Left hindlimb (tissue), 1 donor: Measurements from ENCODE around the gene NQO1.
"Not testable (repeated sequence)": the region's sequence is repeated elsewhere in the genome, so short reads cannot be mapped to it uniquely, and the experiment has no call there.

Experiments used
- DNase-seq: peaks from one replicate; pipeline ENCODE4 v3.0.0-alpha.2; 2018

Gene NQO1

DNA sequence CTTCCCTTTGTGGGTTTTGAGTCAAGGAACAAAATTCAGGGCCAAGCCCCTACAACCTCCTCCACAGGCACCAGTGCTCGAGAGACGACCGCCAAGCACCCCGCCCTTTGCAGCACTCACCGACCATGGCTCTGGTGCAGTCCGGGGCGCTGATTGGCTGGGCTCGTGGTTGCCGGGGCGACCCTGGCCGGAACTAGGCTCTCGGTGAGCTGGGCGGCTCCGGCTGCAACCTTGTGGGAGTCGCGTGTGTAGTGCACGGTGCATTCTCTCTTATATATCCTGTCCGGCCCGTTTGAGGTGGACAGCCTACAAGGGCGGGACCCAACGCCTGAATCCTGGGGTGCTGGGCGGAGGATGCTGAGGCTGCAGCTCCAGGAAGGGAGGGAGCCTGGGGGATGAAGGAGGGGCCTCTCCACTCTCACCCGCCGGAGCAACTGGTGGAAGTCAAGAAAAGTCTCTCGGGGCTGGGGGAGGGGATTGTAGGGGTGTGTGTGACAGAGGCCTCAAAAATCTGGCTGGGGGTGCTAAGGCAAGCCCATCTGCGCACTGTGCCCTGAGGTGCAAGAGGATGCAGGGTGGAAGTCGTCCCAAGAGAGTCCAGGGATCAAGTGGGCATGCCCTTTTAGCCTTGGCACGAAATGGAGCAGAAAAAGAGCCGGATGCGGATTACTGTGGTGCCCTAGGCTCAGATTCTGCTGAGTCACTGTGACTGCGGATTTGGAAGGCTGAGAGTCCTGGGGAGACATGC lies at the start of gene NQO1:
Gene NQO1 (minus strand): TSS at position 248 of the 748 bp plus-strand sequence. CDS start 121 bp downstream, at position 127.
- DNase-seq, result peak; percentile 92

DNA sequence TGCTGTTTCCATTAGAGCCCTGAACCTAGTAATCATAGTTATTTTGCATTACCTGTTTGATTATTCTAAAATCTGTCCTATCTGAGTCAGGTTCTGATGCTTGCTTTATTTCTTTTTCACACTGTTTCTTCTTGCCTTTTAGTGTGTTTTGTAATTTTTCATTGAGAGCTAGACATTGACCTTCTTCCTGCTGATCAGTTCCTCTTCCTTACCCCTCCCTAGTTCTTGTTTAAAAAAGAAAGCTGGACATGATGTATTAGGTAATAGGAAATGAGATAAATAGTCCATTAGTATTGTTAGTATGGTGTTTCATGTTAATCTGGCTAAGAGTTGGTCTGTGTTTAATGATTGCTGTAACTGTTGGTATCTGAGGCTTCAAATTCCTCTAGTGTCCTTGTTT lies 49.2 kb upstream of the NQO1 start:
- no peak for DNase-seq

DNA sequence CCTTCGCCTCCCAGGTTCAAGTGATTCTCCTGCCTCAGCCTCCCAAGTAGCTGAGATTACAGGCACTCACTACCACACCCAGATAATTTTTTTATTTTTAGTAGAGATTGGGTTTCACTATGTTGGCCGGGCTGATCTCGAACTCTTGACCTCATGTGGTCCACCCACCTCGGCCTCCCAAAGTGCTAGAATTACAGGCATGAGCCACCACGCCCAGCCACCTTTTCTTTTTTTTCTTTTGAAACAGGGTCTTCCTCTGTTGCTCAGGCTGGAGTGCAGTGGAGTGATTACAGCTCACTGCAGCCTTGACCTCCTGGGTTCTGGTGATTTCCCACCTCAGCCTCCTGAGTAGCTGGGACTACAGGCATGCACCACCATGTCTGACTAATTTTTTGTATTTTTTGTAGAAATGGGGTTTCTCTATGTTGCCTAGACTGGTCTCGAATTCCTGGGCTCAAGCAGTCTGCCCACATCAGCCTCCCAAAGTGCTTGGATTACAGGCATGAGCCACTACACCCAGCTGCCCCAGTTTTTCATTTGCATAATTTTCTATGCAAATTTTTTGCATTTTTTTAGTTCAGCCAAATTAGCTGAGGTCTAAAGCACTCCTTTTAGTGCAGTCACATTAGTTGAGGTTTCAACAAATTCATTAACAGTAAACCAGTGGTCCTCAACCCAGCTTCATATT lies 47.0 kb upstream of the NQO1 start:
- DNase-seq, result no peak

GRCh38 chr16:69771651-69771967 lies 45.2 kb upstream of the NQO1 start:
- DNase-seq, result no peak

- DNase-seq, result no peak
These were observed 43.0 kb upstream of the NQO1 start for GRCh38 chr16:69769404-69769803.

GRCh38 chr16:69768666-69769065 lies 42.3 kb upstream of the NQO1 start:
- no peak for DNase-seq

DNA sequence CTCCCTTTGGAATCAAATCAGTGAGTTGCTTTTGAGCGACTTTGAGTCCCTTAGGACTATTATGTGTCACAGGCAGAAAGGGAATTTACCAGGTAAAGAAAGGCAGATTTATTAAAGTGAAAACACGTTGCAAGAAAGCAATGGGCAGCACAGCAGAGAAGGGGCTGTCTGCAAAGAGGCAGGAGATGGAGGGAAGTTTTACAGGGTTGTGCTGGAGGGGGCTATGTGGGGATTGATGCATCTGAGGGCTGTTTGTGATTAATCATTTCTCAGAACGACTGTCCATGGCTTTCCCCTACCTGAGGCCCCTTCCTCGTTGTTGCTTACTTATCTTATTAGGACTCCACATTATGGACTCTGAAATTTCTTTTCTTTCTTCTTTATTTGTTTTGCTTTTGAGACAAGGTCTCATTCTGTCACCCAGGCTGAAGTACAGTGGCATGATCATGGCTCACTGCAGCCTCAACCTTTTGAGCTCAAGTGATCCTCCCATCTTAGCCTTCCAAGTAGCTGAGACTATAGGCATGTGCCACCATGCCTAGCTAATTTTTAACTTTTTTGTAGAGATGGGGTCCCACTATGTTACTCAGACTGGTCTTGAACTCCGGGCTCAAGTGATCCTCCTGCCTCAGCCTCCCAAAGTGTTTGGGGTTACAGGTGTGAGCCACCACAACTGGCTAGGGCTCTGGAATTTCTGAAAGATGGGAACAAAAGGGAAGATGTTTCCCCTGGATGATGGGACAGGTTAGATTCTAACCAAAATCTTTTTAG lies 41.3 kb upstream of the NQO1 start:
- DNase-seq, result no peak

- no peak for DNase-seq
These were observed 37.2 kb upstream of the NQO1 start for GRCh38 chr16:69763599-69763942.

DNA sequence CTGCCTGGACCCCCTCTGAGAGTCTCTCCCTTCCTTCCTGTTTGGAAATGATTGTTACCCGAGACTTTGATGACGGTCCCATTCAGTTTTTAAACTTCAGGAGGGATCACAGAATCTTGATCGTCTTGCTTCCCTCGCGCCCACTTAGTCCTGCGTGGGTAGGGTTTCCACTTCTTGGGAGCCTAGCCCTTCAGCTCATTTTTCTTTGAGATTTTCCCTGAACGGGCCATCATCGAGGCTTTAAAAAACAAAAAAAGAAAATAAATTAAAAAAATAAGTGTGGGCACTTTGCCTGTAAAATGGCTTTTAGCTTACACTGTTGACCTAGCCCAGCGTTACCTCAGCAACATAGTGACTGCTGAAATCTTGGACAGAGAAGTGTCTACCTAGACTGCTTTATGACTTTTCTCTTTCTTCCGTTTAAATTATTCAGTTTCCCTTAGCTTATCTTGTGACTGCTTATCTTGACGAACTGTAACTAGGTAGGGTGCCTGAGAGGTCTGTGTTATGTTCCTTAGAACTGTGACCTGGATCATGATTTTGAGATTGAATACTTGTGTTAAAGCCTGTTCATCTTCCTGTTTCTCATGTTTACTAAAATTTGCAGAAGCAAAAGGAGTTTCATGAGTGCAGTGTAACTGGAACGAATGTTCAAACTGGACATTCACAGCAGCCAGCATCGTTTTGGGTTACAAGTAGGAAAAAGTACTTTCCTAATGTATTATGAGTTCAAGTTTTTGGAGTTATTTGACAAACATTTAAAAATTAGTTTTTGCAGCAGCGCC lies 36.6 kb upstream of the NQO1 start:
- DNase-seq, result no peak

GRCh38 chr16:69761983-69762813 lies 35.8 kb upstream of the NQO1 start, which contains the start of gene WWP2:
Gene WWP2, plus strand, starts transcription at chr16:69762332. Its CDS starts 24,679 bp downstream, at chr16:69787011.
- peak; percentile 86 for DNase-seq

- not testable (repeated sequence) for DNase-seq
These were observed 31.0 kb upstream of the NQO1 start for GRCh38 chr16:69757375-69757774.

- DNase-seq, result no peak
These were observed 30.3 kb upstream of the NQO1 start for GRCh38 chr16:69756705-69757104.

GRCh38 chr16:69754469-69755310 lies 28.3 kb upstream of the NQO1 start, which contains the start of gene NOB1:
Gene NOB1, minus strand, starts transcription at chr16:69754926. Its CDS starts 16 bp downstream, at chr16:69754910.
- peak; percentile 97 for DNase-seq

- DNase-seq, result no peak
These were observed 27.7 kb upstream of the NQO1 start for GRCh38 chr16:69754143-69754468.

GRCh38 chr16:69748694-69749345 lies 22.5 kb upstream of the NQO1 start:
- DNase-seq, result no peak

DNA sequence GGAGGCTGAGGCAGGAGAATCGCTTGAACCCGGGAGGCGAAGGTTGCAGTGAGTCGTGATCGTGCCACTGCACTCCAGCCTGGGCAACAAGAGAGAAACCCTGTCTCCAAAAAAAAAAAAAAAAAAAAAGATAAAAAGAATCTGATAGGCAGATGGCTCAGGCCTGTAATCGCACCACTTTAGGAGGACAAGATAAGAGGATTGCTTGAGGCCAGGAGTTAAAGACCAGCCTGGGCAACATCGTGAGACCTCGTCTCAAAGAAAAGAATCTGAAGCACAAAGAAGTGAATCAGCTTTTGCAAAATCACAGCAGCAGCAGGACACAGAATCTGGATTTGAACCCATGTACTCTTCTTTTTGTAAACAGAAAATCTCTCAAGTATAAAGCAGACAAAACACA lies 20.8 kb upstream of the NQO1 start:
- no peak for DNase-seq

DNA sequence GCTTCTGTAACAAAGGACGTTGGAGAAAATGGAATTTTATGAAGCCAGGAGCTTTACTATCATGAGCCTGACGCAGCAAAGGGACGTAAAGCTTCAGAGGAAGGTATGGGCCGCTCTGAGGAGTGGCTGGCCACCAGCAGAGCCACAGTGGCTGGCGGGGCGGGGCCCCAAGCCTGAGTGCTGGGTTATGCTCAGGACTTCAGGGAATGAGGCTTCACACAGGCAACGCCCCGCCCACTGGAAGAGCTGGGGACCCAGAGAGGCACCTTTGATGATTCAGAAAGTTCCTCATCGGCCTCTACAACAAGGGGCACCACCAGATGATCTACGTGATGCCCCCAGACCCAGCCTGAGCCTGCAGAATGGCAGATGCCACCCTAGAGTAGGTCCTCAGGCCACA lies 19.6 kb upstream of the NQO1 start:
- DNase-seq, result no peak

DNA sequence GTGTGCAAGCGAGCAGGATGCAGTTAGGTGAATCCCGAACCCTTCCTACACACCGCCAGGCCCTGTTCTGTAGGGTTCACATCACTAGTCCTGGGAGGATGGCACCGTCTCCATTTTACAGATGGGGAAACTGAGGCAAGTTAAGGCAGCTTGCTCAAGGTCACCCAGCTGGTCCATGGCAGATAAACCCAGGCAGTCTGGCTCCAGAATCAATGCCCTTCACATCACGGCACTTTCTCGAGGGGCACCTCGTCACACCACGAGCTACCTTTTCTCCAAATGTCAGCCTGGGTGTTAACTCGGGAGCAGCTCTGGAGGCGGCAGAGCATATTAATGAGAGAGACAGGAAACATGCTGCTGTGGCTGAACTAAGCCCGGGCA lies 18.9 kb upstream of the NQO1 start:
- DNase-seq, result no peak

DNA sequence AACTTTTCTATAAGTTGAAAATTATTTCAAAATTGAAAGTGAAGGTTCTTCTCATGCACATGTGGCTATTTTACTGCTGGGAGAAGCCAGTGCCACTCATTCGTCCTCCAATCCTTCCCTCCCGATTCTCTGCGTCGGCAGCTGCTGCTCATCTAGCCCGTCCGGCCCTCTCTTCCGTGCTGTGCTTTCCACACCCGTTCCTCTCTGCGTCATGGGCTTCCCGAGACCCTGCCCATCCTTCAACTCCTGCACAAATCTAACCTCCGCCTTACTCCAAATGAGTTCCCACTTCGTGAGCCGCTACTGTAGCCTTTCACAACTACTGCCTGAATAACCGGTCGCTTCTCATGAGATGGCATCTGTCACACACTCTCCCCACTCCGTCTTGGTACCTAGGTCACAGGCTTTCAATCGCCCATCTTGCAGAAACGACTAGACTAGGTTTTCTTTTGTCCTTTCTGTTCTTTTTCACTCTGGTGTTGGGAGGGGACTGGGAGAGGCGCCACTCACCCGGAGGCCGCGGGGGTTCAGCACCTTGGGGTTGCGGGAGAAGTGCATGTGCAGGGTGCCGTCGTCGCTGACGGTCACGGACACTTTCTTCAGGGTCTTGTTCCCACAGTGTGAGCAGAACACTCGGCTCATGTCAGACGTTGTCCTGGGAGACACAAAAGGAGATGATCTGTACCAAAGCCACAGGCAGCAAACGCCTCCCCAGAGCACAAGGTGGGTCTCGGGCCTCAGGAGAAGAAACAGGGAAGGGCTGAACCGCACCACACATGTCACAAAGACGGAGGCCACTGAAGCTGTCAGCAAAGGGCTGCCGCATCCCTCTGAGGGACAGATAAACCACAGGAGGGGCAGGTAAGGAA lies 18.2 kb upstream of the NQO1 start:
- DNase-seq, result no peak
